ENCODE measurements around the gene ADAMTSL1. TPM values are rescaled to one million over a fixed set of nuclear protein-coding genes. Genes with fewer than 3 reads are reported as not detected.

The ADAMTSL1 gene
- total and polyA plus RNA-seq, 2 donors (not counting 3 experiments of a cell fraction or from before 2014, with no cell fraction given): 15.0 to 18.4 TPM

DNA sequence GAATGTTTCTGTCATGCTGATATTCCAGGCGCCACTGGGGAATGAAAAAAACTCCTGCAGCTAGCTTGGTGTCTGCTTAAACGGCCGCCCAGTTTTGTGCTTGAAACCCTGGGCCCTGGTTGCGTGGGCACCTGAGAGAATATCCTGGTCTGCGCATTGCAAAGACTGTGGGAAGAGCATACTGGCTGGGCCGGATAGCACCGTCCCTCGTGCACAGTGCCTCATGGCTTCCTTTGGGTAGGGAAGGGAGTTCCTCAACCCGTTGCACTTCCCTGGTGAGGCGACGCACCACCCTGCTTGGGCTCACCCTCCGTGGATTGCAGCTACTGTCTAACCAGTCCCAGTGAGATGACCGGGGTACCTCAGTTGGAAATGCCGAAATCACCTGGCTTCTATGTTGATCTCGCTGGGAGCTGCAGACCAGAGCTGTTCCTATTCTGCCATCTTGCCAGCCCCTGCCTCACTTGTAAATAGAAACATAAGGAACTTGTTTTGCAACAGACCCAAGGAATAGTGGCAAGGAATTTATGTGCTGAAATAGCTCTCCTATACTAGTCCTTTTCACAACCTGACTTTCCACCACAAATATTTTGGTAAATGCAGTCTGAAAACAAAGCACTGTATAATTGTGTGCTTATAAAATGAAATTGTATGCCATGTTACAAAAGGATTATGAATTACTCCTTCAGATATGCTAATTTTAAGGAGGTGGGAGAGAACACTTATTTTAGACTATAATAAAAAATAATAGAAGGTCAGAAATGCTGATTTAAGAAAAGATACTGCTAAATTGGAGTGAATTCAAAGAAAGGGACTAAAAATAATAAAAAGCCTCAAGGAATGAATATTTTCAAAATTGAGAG, 90.3 kb downstream of the ADAMTSL1 start:
- TF ChIP-seq MYC (IDR thresholded peaks at IDR 0.05; ENCODE audit: low read depth, low read length) (no peak), EZH2 (IDR thresholded peaks at IDR 0.05; ENCODE audit: borderline replicate concordance, low read depth, low read length, severe bottlenecking) (no peak)
- TF ChIP-seq, protein P1, sequence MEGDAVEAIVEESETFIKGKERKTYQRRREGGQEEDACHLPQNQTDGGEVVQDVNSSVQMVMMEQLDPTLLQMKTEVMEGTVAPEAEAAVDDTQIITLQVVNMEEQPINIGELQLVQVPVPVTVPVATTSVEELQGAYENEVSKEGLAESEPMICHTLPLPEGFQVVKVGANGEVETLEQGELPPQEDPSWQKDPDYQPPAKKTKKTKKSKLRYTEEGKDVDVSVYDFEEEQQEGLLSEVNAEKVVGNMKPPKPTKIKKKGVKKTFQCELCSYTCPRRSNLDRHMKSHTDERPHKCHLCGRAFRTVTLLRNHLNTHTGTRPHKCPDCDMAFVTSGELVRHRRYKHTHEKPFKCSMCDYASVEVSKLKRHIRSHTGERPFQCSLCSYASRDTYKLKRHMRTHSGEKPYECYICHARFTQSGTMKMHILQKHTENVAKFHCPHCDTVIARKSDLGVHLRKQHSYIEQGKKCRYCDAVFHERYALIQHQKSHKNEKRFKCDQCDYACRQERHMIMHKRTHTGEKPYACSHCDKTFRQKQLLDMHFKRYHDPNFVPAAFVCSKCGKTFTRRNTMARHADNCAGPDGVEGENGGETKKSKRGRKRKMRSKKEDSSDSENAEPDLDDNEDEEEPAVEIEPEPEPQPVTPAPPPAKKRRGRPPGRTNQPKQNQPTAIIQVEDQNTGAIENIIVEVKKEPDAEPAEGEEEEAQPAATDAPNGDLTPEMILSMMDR (IDR thresholded peaks at IDR 0.05; ENCODE audit: extremely low read depth in 1 of 2, insufficient read depth in 1 of 2, low read depth in 1 of 2, low read length in 2 of 2): no peak
- Histone ChIP-seq H3K9me1 (replicated peaks; ENCODE audit: control insufficient read depth, extremely low read depth, insufficient read depth, low read length) (no peaks in the 10 kb centered on the region), H3K27me3 (ENCODE audit: control insufficient read depth in 2 of 2, insufficient read depth in 2 of 2, low read length in 2 of 2) (no peaks in the 10 kb centered on the region), H3K4me1 (ENCODE audit: control insufficient read depth, extremely low read depth, insufficient read depth, low read length) (peaks cover 20% of the 10 kb centered on the region), H3K79me2 (ENCODE audit: control insufficient read depth, insufficient read depth, low read length) (peaks cover 6% of the 10 kb centered on the region), H3K27ac (ENCODE audit: insufficient read depth, low read depth, low read length) (no peak overlapping the region), H2AFZ (ENCODE audit: low read depth, low read length) (no peak overlapping the region), H3K9me3 (replicated peaks; ENCODE audit: control insufficient read depth, insufficient read depth, low read length) (no peaks in the 10 kb centered on the region), H3K4me3 (replicated peaks in 1 of 3; ENCODE audit: insufficient read depth in 1 of 3, low read depth in 1 of 3, low read length in 3 of 3) (no peak overlapping the region), H4K20me1 (replicated peaks; ENCODE audit: control insufficient read depth, extremely low read depth, insufficient read depth, low read length) (no peaks in the 10 kb centered on the region), H3K4me2 (ENCODE audit: insufficient read depth, low read length) (no peak overlapping the region), H3K36me3 (ENCODE audit: control insufficient read depth in 2 of 2, extremely low read depth in 1 of 2, insufficient read depth in 2 of 2, low read length in 2 of 2) (no peaks in the 10 kb centered on the region), H3K9ac (replicated peaks; ENCODE audit: extremely low read depth, insufficient read depth, low read length) (no peak overlapping the region)
- intact Hi-C loops (cut with micrococcal nuclease): no loop called here
- ChIA-PET POLR2A (no interaction called here), CTCF (interaction anchor here (0.8 to 1.9 kb wide), 4 partner anchors 9 to 122 kb away, joined by 3 to 5 read pairs (median 3); no protein-coding TSS in a partner anchor)
- FAIRE-seq: no peak
- dilution Hi-C loops (cut with MboI; ENCODE audit: extremely low pct_ligation_motif_present, low sequenced_read_pairs): no loop called here
- DNase-seq (ENCODE audit: low read depth, low spot score): no peak
- no TSS peak for BruUV-seq (replicated peaks)

DNA sequence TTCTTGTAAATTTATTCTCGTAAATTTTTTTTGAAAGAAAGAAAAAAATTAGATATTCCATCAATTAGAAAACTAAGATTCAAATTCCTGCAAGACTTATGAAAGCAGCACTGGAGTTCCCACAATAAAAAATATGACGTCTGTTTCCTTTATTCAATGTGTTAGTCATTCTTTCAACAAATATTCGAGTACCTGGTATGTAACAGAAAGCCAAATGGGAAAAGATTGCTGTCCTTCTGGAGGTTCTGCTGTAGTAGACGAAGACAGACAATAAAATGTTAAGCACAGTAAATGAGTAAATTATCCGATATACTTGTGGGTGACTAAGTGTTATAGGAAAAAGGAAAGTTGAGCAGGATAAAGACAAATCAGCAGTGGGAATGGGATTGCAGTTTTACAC, 92.2 kb downstream of the ADAMTSL1 start:
- Histone ChIP-seq H4K20me1 (replicated peaks; ENCODE audit: control insufficient read depth, extremely low read depth, insufficient read depth, low read length) (no peaks in the 10 kb centered on the region), H3K9me3 (replicated peaks; ENCODE audit: control insufficient read depth, insufficient read depth, low read length) (no peaks in the 10 kb centered on the region), H3K9ac (replicated peaks; ENCODE audit: extremely low read depth, insufficient read depth, low read length) (peak overlapping the region; percentile 13), H3K4me3 (replicated peaks in 1 of 3; ENCODE audit: insufficient read depth in 1 of 3, low read depth in 1 of 3, low read length in 3 of 3) (no peak overlapping the region), H2AFZ (ENCODE audit: low read depth, low read length) (peak overlapping the region; percentile 9), H3K4me1 (ENCODE audit: control insufficient read depth, extremely low read depth, insufficient read depth, low read length) (peaks cover 20% of the 10 kb centered on the region), H3K27ac (ENCODE audit: insufficient read depth, low read depth, low read length) (peak overlapping the region; percentile 72), H3K27me3 (ENCODE audit: control insufficient read depth in 2 of 2, insufficient read depth in 2 of 2, low read length in 2 of 2) (no peaks in the 10 kb centered on the region), H3K9me1 (replicated peaks; ENCODE audit: control insufficient read depth, extremely low read depth, insufficient read depth, low read length) (no peaks in the 10 kb centered on the region), H3K4me2 (ENCODE audit: insufficient read depth, low read length) (peak overlapping the region; percentile 65), H3K36me3 (ENCODE audit: control insufficient read depth in 2 of 2, extremely low read depth in 1 of 2, insufficient read depth in 2 of 2, low read length in 2 of 2) (no peaks in the 10 kb centered on the region), H3K79me2 (ENCODE audit: control insufficient read depth, insufficient read depth, low read length) (peaks cover 6% of the 10 kb centered on the region)
- ChIA-PET CTCF (no interaction called here), POLR2A (no interaction called here)
- dilution Hi-C loops (cut with MboI; ENCODE audit: extremely low pct_ligation_motif_present, low sequenced_read_pairs): no loop called here
- DNase-seq (ENCODE audit: low read depth, low spot score): peak; percentile 92
- intact Hi-C loops (cut with micrococcal nuclease): loop anchor here (2.0 kb wide), 1 partner anchor 75 kb away; no protein-coding TSS in a partner anchor
- peak; percentile 88 for FAIRE-seq
- TF ChIP-seq FOS (IDR thresholded peaks at IDR 0.05; ENCODE audit: borderline replicate concordance, insufficient read depth, low read length): peak; percentile 61
- TF ChIP-seq MYC (IDR thresholded peaks at IDR 0.05; ENCODE audit: low read depth, low read length): no peak
- peak; percentile 72 for TF ChIP-seq JUN (IDR thresholded peaks at IDR 0.05; ENCODE audit: borderline replicate concordance, insufficient read depth, insufficient read length, low read depth)
- BruUV-seq (replicated peaks): no TSS peak
